Keratinocyte (primary cell): Measurements from ENCODE around the gene HSPG2. TPM values are rescaled to one million over a fixed set of nuclear protein-coding genes. Genes with fewer than 3 reads are reported as not detected.

Experiments used
- DNase-seq: peaks from one replicate; pipeline ENCODE4 v3.0.0-alpha.2; 2011; ENCODE audit warnings: low read depth, missing footprints, low spot score
- FAIRE-seq: peaks from 2 replicates; lab custom pipeline; 2011; peaks lifted over from hg19 to GRCh38; lab: Jason Lieb, UNC
- H2AFZ ChIP-seq: 2 replicates; pipeline ENCODE4 v1.6.0; 2012; ENCODE audit warnings: low read length, control low read depth, inconsistent platforms; ENCODE audit not compliant: control insufficient read depth
- H3K27ac ChIP-seq: 2 replicates; pipeline ENCODE4 v1.5.1; 2011; ENCODE audit warnings: low read length; ENCODE audit not compliant: control insufficient read depth, insufficient read depth
- H3K27me3 ChIP-seq: 3 replicates; pipeline ENCODE4 v1.6.0; 2011; ENCODE audit warnings: low read length; ENCODE audit not compliant: control insufficient read depth, insufficient read depth; ENCODE audit errors: extremely low read depth
- H3K36me3 ChIP-seq, 2 experiments: 2 replicates in 1 of 2; 3 replicates in 1 of 2; pipeline ENCODE4 v1.5.1; 2011; ENCODE audit warnings: low read length in 2 of 2, mild to moderate bottlenecking in 1 of 2; ENCODE audit not compliant: control insufficient read depth in 2 of 2, insufficient read depth in 2 of 2; ENCODE audit errors: extremely low read depth in 1 of 2
- H3K4me1 ChIP-seq: 3 replicates; pipeline ENCODE4 v1.5.1; 2011; ENCODE audit warnings: low read length; ENCODE audit not compliant: control insufficient read depth, insufficient read depth; ENCODE audit errors: extremely low read depth
- H3K4me2 ChIP-seq: 3 replicates; pipeline ENCODE4 v1.6.0; 2011; ENCODE audit warnings: low read depth, low read length; ENCODE audit not compliant: control insufficient read depth, insufficient read depth; ENCODE audit errors: extremely low read depth
- H3K4me3 ChIP-seq, 3 experiments: fragments of 200-600 bp in 1 of 3; sonication (generic) in 1 of 3; 2 replicates in 2 of 3; 3 replicates in 1 of 3; pipeline ENCODE4 v1.5.1; 2011 to 2016; ENCODE audit warnings: low read length in 3 of 3, mild to moderate bottlenecking in 3 of 3, control low read depth in 2 of 3, inconsistent platforms in 1 of 3, low read depth in 1 of 3, mixed read lengths in 1 of 3, mixed run types in 1 of 3, moderate library complexity in 1 of 3; ENCODE audit not compliant: control insufficient read depth in 2 of 3, insufficient read depth in 2 of 3; ENCODE audit errors: extremely low read depth in 1 of 3
- H3K79me2 ChIP-seq: 2 replicates; pipeline ENCODE4 v1.6.0; 2012; ENCODE audit warnings: low read length; ENCODE audit not compliant: control insufficient read depth, insufficient read depth
- H3K9ac ChIP-seq: 3 replicates; pipeline ENCODE4 v1.6.0; 2011; ENCODE audit warnings: low read length; ENCODE audit not compliant: control insufficient read depth, insufficient read depth; ENCODE audit errors: extremely low read depth
- H3K9me1 ChIP-seq: 3 replicates; pipeline ENCODE4 v1.6.0; 2011; ENCODE audit warnings: low read length; ENCODE audit not compliant: control insufficient read depth, insufficient read depth; ENCODE audit errors: extremely low read depth
- H3K9me3 ChIP-seq: 2 replicates; pipeline ENCODE4 v1.5.1; 2012; ENCODE audit warnings: low read depth, low read length; ENCODE audit not compliant: control insufficient read depth
- H4K20me1 ChIP-seq: 3 replicates; pipeline ENCODE4 v1.6.0; 2011; ENCODE audit warnings: low read length; ENCODE audit not compliant: control insufficient read depth, insufficient read depth; ENCODE audit errors: extremely low read depth
- CTCF ChIP-seq, 3 experiments: IDR thresholded peaks in 1 of 3; conservative IDR thresholded peaks in 1 of 3; optimal IDR thresholded peaks in 1 of 3; 2 replicates in 2 of 3; 3 replicates in 1 of 3; pipeline versions ENCODE3 to v1.5.1; 2011; ENCODE audit warnings: low read length in 3 of 3, mild to moderate bottlenecking in 3 of 3, moderate library complexity in 2 of 3, control low read depth in 1 of 3, inconsistent platforms in 1 of 3; ENCODE audit not compliant: insufficient read depth in 2 of 3; ENCODE audit errors: extremely low read depth in 1 of 3
- EZH2 ChIP-seq: IDR thresholded peaks from one replicate; pipeline ENCODE4 v1.6.1; 2012; ENCODE audit warnings: inconsistent platforms, mild to moderate bottlenecking, low read length, moderate library complexity
- dilution Hi-C: fragments of 300-500 bp; cut with MboI; formaldehyde crosslinking; loops from one replicate; pipeline ENCODE4 v1.7.0; 2020; ENCODE audit warnings: low sequenced_read_pairs; ENCODE audit not compliant: extremely low pct_ligation_motif_present
- polyA plus RNA-seq, 5 experiments: library from polyadenylated mRNA; depleted of rRNA in 3 of 5; stranded (reverse) in 3 of 5; stranded (forward) in 1 of 5; unstranded in 1 of 5; fragments of >200 nt; gene quantifications; 1 replicate in 1 of 5; 2 replicates in 3 of 5; 3 replicates in 1 of 5; pipeline versions ENCODE4 v1.2.1 to v1.2.3, GENCODE V29; 2011 to 2012; ENCODE audit warnings: missing spikeins in 2 of 5, low read depth in 1 of 5, low replicate concordance in 1 of 5

HSPG2 gene
- polyA plus RNA-seq, 1 donor (not counting 4 experiments of a cell fraction or from before 2014, with no cell fraction given): 9.0 TPM

- Histone ChIP-seq H3K9me1 (no peaks in the 10 kb centered on the region), H3K27ac (no peak overlapping the region), H3K79me2 (no peaks in the 10 kb centered on the region), H3K9ac (no peak overlapping the region), H4K20me1 (no peaks in the 10 kb centered on the region), H3K4me1 (no peaks in the 10 kb centered on the region), H3K4me3 (no peak overlapping the region), H3K4me2 (no peak overlapping the region), H2AFZ (no peak overlapping the region), H3K27me3 (no peaks in the 10 kb centered on the region), H3K36me3 (peaks cover 14 to 35% of the 10 kb centered on the region in 2 experiments), H3K9me3 (no peaks in the 10 kb centered on the region)
- FAIRE-seq: no peak
- no peak for DNase-seq
- dilution Hi-C loops: no loop called here
- TF ChIP-seq CTCF (optimal IDR thresholded peaks at IDR 0.05 in 1 of 3, IDR thresholded peaks at IDR 0.05 in 1 of 3, conservative IDR thresholded peaks at IDR 0.05 in 1 of 3; ENCODE audit: extremely low read depth in 1 of 3, insufficient read depth in 2 of 3, low read length in 3 of 3): no peak
- no peak for TF ChIP-seq EZH2
These were observed 42.9 kb downstream of the HSPG2 start for GRCh38 chr1:21894034-21894881.

GRCh38 chr1:21893046-21893805 is 43.9 kb downstream of the HSPG2 start:
- H3K79me2 ChIP-seq: no peaks in the 10 kb centered on the region
- H3K4me2 ChIP-seq: no peak overlapping the region
- no peak overlapping the region for H3K9ac ChIP-seq
- no peak overlapping the region for H3K27ac ChIP-seq
- no peak overlapping the region for H2AFZ ChIP-seq
- peaks cover 13 to 40% of the 10 kb centered on the region in 2 experiments for H3K36me3 ChIP-seq
- no peak for TF ChIP-seq EZH2
- no peak for TF ChIP-seq CTCF (optimal IDR thresholded peaks at IDR 0.05 in 1 of 3, IDR thresholded peaks at IDR 0.05 in 1 of 3, conservative IDR thresholded peaks at IDR 0.05 in 1 of 3; ENCODE audit: extremely low read depth in 1 of 3, insufficient read depth in 2 of 3, low read length in 3 of 3)
- no peaks in the 10 kb centered on the region for H3K4me1 ChIP-seq
- no peak overlapping the region for H3K4me3 ChIP-seq
- no peaks in the 10 kb centered on the region for H3K27me3 ChIP-seq
- no peaks in the 10 kb centered on the region for H3K9me3 ChIP-seq
- no peaks in the 10 kb centered on the region for H3K9me1 ChIP-seq
- H4K20me1 ChIP-seq: no peaks in the 10 kb centered on the region
- DNase-seq (no peak), FAIRE-seq (no peak)
- dilution Hi-C loops: no loop called here
